HEK293T (cell line): ENCODE measurements around the gene CFAP410.

Source experiments
- CTCF ChIA-PET: fragments of 350-600 bp; formaldehyde crosslinking; extraction: SDS; loops from one replicate; lab custom pipeline; 2021; ENCODE audit warnings: antibody characterized with exemption, inconsistent platforms; lab: Yijun Ruan, JAX
- POLR2A ChIA-PET: fragments of 350-600 bp; formaldehyde crosslinking; extraction: SDS; loops from one replicate; lab custom pipeline; 2020; ENCODE audit warnings: antibody characterized with exemption, inconsistent platforms; lab: Yijun Ruan, JAX
- DNase-seq: peaks from one replicate; pipeline ENCODE4 v3.0.0; 2012; ENCODE audit warnings: mixed read lengths; ENCODE audit errors: extremely low spot score
- ARNT ChIP-seq: fragments of 450-650 bp; IDR thresholded peaks from 2 replicates; pipeline ENCODE4 v1.6.1; 2017; ENCODE audit warnings: mild to moderate bottlenecking
- BHLHE40 ChIP-seq: fragments of 450-650 bp; IDR thresholded peaks from 2 replicates; pipeline ENCODE4 v1.6.1; 2016; ENCODE audit warnings: mild to moderate bottlenecking, moderate library complexity, borderline replicate concordance
- CTBP1 ChIP-seq: fragments of 450-650 bp; IDR thresholded peaks from 2 replicates; pipeline ENCODE4 v1.6.1; 2016; ENCODE audit warnings: borderline replicate concordance
- ELF4 ChIP-seq: fragments of 450-650 bp; IDR thresholded peaks from 2 replicates; pipeline ENCODE4 v1.6.1; 2017; ENCODE audit warnings: antibody characterized with exemption
- FOXA1 ChIP-seq: fragments of 450-650 bp; IDR thresholded peaks from 2 replicates; pipeline ENCODE4 v1.6.1; 2016; ENCODE audit warnings: mild to moderate bottlenecking
- FOXK2 ChIP-seq: fragments of 450-650 bp; IDR thresholded peaks from 2 replicates; pipeline ENCODE4 v1.6.1; 2016; ENCODE audit warnings: mild to moderate bottlenecking
- FOXM1 ChIP-seq: fragments of 450-650 bp; IDR thresholded peaks from 2 replicates; pipeline ENCODE4 v1.6.1; 2017; ENCODE audit warnings: mild to moderate bottlenecking, borderline replicate concordance
- HDGF ChIP-seq: fragments of 450-650 bp; IDR thresholded peaks from 2 replicates; pipeline ENCODE4 v1.6.1; 2017; ENCODE audit warnings: antibody characterized with exemption, borderline replicate concordance
- L3MBTL2 ChIP-seq: fragments of 450-650 bp; conservative IDR thresholded peaks from 2 replicates; pipeline ENCODE4 v1.6.1; 2016; ENCODE audit warnings: mild to moderate bottlenecking
- LEF1 ChIP-seq: fragments of 450-650 bp; IDR thresholded peaks from 2 replicates; pipeline ENCODE4 v1.6.1; 2017; ENCODE audit warnings: mild to moderate bottlenecking, borderline replicate concordance
- NFRKB ChIP-seq: fragments of 450-650 bp; IDR thresholded peaks from 2 replicates; pipeline ENCODE4 v1.6.1; 2016; ENCODE audit warnings: mild to moderate bottlenecking, moderate library complexity
- PKNOX1 ChIP-seq: fragments of 450-650 bp; IDR thresholded peaks from 2 replicates; pipeline ENCODE4 v1.6.1; 2016
- SP1 ChIP-seq: fragments of 450-650 bp; IDR thresholded peaks from 2 replicates; pipeline ENCODE4 v1.6.1; 2017
- SUZ12 ChIP-seq: fragments of 450-650 bp; IDR thresholded peaks from 2 replicates; pipeline ENCODE4 v1.6.1; 2016; ENCODE audit warnings: mild to moderate bottlenecking
- TARDBP ChIP-seq: fragments of 450-650 bp; IDR thresholded peaks from 2 replicates; pipeline ENCODE4 v1.6.1; 2016
- ZNF384 ChIP-seq: fragments of 450-650 bp; IDR thresholded peaks from 2 replicates; pipeline ENCODE4 v1.6.1; 2016

CFAP410 gene

DNA sequence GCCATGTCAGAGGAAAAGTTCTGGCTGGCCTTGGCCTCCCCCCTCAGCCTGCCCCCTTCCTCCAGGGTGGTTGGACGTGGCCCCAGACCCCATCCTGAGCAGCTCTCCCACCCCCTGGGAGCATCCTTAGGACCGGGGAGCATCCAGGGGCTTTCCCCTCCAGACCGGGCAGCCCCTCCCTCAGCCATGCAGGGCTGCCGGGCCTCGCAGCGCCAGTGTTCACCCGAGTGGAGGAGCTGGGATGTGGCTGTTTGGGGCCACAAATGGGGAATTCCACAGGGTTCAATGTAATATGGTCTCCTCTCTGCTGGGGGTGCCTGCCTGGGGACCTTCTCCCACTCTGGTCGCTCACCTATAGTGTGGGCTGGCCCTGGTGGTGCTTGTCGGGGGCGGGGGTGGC lies 43.5 kb downstream of the CFAP410 start:
- ChIA-PET CTCF (no interaction called here), POLR2A (no interaction called here)
- TF ChIP-seq NFRKB (no peak), LEF1 (no peak), HDGF (no peak), ZNF384 (no peak), SUZ12 (no peak), ELF4 (no peak), FOXK2 (no peak), FOXA1 (no peak), ARNT (no peak), FOXM1 (no peak), L3MBTL2 (no peak), PKNOX1 (no peak), CTBP1 (no peak), TARDBP (no peak), SP1 (no peak), BHLHE40 (no peak)
- no peak for DNase-seq

DNA sequence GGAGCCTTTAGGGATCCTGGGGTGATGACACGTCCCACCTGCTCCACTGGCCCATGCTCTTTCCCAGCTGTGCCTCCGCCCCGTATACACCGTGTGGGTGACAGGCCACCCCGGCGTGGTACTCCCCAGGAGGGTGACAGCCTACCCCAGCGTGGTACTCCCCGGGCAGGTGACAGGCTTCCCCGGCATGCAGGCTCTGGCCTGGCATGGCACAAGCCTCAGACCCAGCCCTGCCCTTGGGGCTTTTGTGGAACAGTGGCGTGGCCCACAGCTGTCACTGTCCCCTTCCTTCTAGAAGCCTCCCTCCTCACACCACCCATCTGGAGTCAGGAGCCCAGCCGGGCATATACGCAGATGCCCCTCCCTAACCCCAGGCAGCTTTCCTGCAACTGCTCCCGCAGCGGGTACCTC lies 44.0 kb downstream of the CFAP410 start:
- DNase-seq: no peak
- CTCF ChIA-PET: no interaction called here
- no peak for TF ChIP-seq LEF1
- TF ChIP-seq NFRKB: no peak
- TF ChIP-seq FOXK2: no peak
- no peak for TF ChIP-seq ELF4
- no peak for TF ChIP-seq CTBP1
- no peak for TF ChIP-seq SP1
- no peak for TF ChIP-seq SUZ12
- TF ChIP-seq FOXA1: no peak
- POLR2A ChIA-PET: no interaction called here

- ChIA-PET CTCF (no interaction called here), POLR2A (no interaction called here)
- DNase-seq: no peak
- TF ChIP-seq L3MBTL2 (no peak), TARDBP (no peak), NFRKB (no peak), ELF4 (no peak), HDGF (no peak), LEF1 (no peak), FOXK2 (no peak), SP1 (no peak), SUZ12 (no peak), ZNF384 (no peak), CTBP1 (no peak), BHLHE40 (no peak), FOXM1 (no peak), PKNOX1 (no peak), FOXA1 (no peak), ARNT (no peak)
These were observed 44.6 kb downstream of the CFAP410 start for GRCh38 chr21:44294391-44295162.

DNA sequence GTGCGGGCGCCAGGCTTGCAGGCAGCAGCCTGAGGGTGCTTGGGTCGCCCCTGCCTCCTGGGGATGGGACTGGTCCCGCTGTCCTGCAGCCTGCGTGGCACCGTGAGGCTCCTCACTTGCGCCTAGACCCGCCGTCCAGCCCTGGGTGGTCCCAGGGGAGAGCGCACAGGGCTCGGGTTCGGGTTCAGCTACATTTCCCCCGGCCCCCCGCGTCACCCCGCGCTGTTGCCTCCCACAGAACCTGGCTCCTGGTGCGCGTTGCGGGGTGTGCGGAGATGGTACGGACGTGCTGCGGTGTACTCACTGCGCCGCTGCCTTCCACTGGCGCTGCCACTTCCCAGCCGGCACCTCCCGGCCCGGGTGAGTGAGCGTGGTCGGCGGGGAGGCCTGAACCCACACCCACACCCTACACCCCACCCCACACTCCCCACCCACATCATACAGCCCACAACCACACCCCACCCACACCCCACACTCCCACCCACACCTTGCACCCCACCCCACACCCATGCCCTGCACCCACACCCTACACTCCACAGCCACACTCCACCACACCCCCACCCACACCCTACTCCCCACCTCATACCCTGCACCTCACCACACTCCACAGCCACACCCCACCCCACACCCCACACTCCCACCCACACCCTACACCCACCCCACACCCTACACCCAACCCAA lies 45.5 kb downstream of the CFAP410 start:
- DNase-seq: no peak
- CTCF ChIA-PET: no interaction called here
- no peak for TF ChIP-seq L3MBTL2
- TF ChIP-seq ARNT: no peak
- TF ChIP-seq PKNOX1: no peak
- no peak for TF ChIP-seq TARDBP
- TF ChIP-seq SUZ12: no peak
- TF ChIP-seq LEF1: no peak
- no peak for TF ChIP-seq BHLHE40
- no peak for TF ChIP-seq ZNF384
- no peak for TF ChIP-seq HDGF
- TF ChIP-seq CTBP1: no peak
- TF ChIP-seq FOXM1: no peak
- TF ChIP-seq FOXA1: no peak
- TF ChIP-seq FOXK2: no peak
- TF ChIP-seq SP1: no peak
- POLR2A ChIA-PET: no interaction called here

- TF ChIP-seq BHLHE40 (no peak), LEF1 (no peak), ZNF384 (no peak), FOXA1 (no peak), L3MBTL2 (no peak), TARDBP (no peak), SUZ12 (no peak), CTBP1 (no peak), FOXK2 (no peak), NFRKB (no peak), SP1 (no peak), HDGF (no peak), ELF4 (no peak), FOXM1 (no peak), PKNOX1 (no peak), ARNT (no peak)
- ChIA-PET CTCF (no interaction called here), POLR2A (no interaction called here)
- DNase-seq: no peak
These were observed 46.4 kb downstream of the CFAP410 start for GRCh38 chr21:44292812-44293195.
